Gastroesophageal sphincter (tissue), 3 donors: ENCODE measurements around the gene NELFB.

Experiments used
- CTCF ChIP-seq, 4 experiments: fragments of 200-600 bp in 2 of 4; fragments of 450-650 bp in 2 of 4; sonication (generic) in 1 of 4; IDR thresholded peaks; one replicate each; pipeline ENCODE4 v1.5.1; 2017 to 2019; ENCODE audit warnings: antibody characterized with exemption in 4 of 4, mild to moderate bottlenecking in 2 of 4, moderate library complexity in 2 of 4
- EP300 ChIP-seq: sonication (generic); formaldehyde crosslinking; IDR thresholded peaks from one replicate; pipeline ENCODE4 v1.6.1; 2017; ENCODE audit warnings: antibody characterized with exemption, mild to moderate bottlenecking
- POLR2A ChIP-seq, 2 donors: fragments of 450-650 bp; IDR thresholded peaks; one replicate each; pipeline ENCODE4 v1.6.1; 2017; ENCODE audit warnings: antibody characterized with exemption in 2 of 2, mild to moderate bottlenecking in 2 of 2, moderate library complexity in 1 of 2
- POLR2AphosphoS5 ChIP-seq: sonication (generic); formaldehyde crosslinking; IDR thresholded peaks from one replicate; pipeline ENCODE4 v1.6.1; 2017; ENCODE audit warnings: antibody characterized with exemption

DNA sequence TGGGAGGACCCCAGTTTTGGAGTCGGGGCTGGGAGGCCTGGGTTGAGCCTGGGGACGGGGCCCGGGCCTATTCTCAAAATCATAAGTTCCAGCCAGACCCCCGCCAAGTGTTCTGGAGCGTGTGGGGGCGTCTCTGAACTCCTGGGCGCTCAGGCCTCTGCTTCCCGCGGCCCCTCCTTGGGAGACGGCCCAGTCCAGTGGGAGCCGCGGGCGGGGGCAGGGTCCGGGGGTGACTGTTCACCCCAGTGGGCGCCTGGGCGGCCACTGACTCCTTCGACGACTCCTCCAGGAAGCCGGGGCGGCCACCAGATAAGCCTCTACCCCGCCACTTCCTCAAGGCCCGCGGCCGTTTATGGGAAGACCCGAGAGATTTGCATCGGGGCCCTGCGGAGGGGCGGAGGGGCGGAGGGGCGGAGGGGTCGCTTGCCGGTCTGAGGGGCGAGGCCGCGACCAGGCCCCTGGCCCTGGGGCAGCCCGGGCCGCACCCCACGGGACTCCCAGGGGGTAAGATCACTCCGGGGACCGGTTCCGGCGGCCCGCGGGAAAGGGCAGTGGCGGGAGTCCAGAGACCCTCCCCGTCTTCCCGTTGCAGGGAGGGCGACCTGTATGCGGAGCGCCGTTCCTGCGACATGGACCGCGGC is 23.1 kb downstream of the NELFB start:
- no peak for TF ChIP-seq EP300
- no peak for TF ChIP-seq POLR2A (IDR thresholded peaks at IDR 0.05)
- TF ChIP-seq CTCF (IDR thresholded peaks at IDR 0.05) = no peak
- no peak for TF ChIP-seq POLR2AphosphoS5
